Activated naive CD4-positive, alpha-beta T cell (primary cell): ENCODE results near the gene SLC39A7.
A peak's percentile ranks its signal among the peaks of the same experiment; 100 is the strongest.
"Not testable (repeated sequence)": the region's sequence is repeated elsewhere in the genome, so short reads cannot be mapped to it uniquely, and the experiment has no call there.

ENCODE experiments used
- DNase-seq, 4 experiments: peaks; one replicate each; lab custom pipeline; 2025; lab: John Stamatoyannopoulos, UW

Gene SLC39A7

GRCh38 chr6:33205191-33206026, 4.7 kb downstream of the SLC39A7 start:
- DNase-seq, result no peak

- DNase-seq, result no peak
These were observed 5.6 kb downstream of the SLC39A7 start for GRCh38 chr6:33206027-33206863.

GRCh38 chr6:33206864-33207551, 6.3 kb downstream of the SLC39A7 start:
- no peak for DNase-seq

GRCh38 chr6:33207552-33208090, 7.0 kb downstream of the SLC39A7 start:
- DNase-seq, result no peak

GRCh38 chr6:33208091-33208967, 7.7 kb downstream of the SLC39A7 start, which contains the start of gene RING1:
TSS of gene RING1 (plus strand) at chr6:33208500. CDS start at chr6:33208823, 323 bp downstream.
- peak; percentile 53 to 83 (median 68) for DNase-seq

GRCh38 chr6:33209856-33210255, 9.2 kb downstream of the SLC39A7 start:
- DNase-seq, result no peak

- DNase-seq, result no peak
These were observed 10.5 kb downstream of the SLC39A7 start for GRCh38 chr6:33211136-33211535.

- DNase-seq, result no peak
These were observed 11.2 kb downstream of the SLC39A7 start for GRCh38 chr6:33211666-33212422.

GRCh38 chr6:33212857-33213165, 12.1 kb downstream of the SLC39A7 start:
- DNase-seq, result no peak

GRCh38 chr6:33213166-33213988, 12.7 kb downstream of the SLC39A7 start:
- no peak for DNase-seq

GRCh38 chr6:33213989-33214335, 13.3 kb downstream of the SLC39A7 start:
- DNase-seq, result no peak

- no peak for DNase-seq
These were observed 14.8 kb downstream of the SLC39A7 start for GRCh38 chr6:33215271-33216116.

GRCh38 chr6:33216117-33216649, 15.5 kb downstream of the SLC39A7 start:
- DNase-seq, result no peak

- no peak for DNase-seq
These were observed 16.6 kb downstream of the SLC39A7 start for GRCh38 chr6:33217246-33217645.

- DNase-seq, result no peak
These were observed 17.0 kb downstream of the SLC39A7 start for GRCh38 chr6:33217681-33218080.

- not testable (repeated sequence) for DNase-seq
These were observed 25.9 kb downstream of the SLC39A7 start for GRCh38 chr6:33226503-33227120.

- no peak for DNase-seq
These were observed 34.6 kb downstream of the SLC39A7 start for GRCh38 chr6:33235221-33235634.

- DNase-seq, result no peak
These were observed 35.7 kb downstream of the SLC39A7 start for GRCh38 chr6:33236328-33236727.
